ENCODE data around the gene TBC1D9B. TPM values are rescaled to one million over a fixed set of nuclear protein-coding genes. Genes with fewer than 3 reads are reported as not detected.
A peak's percentile ranks its signal among the peaks of the same experiment; 100 is the strongest.

TBC1D9B gene
- total and polyA plus RNA-seq, 9 of the 15 experiments (the other 6 are each of a cell fraction or from before 2014, with no cell fraction given): 2.9 to 59.1 (median 33.5) TPM

DNA sequence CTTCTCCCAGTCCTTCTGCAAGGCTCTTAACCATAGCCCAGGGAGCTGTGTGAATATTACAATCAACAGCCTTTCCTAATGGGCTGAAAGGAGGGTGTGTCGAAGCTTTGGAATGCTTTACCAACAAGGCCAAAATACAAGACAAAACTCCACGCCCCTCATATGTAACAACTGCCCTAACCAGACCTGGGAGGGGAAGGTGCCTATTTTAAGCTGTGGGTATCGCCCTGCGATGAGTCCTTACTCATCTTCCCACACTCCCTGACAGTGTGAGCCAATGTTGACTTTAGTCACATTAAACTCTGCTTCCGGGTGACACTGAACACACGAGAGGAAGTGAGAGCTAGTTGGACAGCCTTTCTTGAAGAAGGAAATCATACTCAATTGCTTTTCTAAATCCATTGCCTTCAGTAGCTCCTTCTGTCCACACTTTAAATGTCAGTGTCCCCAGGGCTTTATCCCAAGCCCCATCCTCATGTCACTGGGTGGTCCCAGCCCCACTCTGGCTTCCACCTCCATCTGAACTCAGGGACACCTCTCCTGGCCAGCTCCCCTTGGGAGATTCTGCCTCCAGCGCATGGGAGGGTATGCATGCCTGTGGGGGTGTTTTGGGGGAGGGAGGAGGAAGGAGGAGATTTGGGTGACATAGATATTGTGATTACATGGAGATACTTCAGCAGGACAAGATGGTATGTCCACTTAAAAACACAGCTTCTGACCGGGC, 6.5 kb upstream of the TBC1D9B start (continued):
- TF ChIP-seq ARID4B (CRISPR knock-in tag; IDR thresholded peaks at IDR 0.05) (no peak), NR2C1 (IDR thresholded peaks at IDR 0.05) (peak; percentile 87), NR2C1 (tag; IDR thresholded peaks at IDR 0.05) (peak; percentile 92), L3MBTL2 (IDR thresholded peaks at IDR 0.05) (peak; percentile 50; the same call in 1 of the 2 replicates), FOXK2 (conservative IDR thresholded peaks at IDR 0.05 in 1 of 2, IDR thresholded peaks at IDR 0.05 in 1 of 2; ENCODE audit: low read depth in 2 of 2) (0 out of 4 replicates have a peak, but pooled peaks of 1 of the 2 experiments have one; percentile 17), GABPA (tag; conservative IDR thresholded peaks at IDR 0.05; ENCODE audit: low read depth) (peak; percentile 73)
- TF ChIP-seq, protein P1, sequence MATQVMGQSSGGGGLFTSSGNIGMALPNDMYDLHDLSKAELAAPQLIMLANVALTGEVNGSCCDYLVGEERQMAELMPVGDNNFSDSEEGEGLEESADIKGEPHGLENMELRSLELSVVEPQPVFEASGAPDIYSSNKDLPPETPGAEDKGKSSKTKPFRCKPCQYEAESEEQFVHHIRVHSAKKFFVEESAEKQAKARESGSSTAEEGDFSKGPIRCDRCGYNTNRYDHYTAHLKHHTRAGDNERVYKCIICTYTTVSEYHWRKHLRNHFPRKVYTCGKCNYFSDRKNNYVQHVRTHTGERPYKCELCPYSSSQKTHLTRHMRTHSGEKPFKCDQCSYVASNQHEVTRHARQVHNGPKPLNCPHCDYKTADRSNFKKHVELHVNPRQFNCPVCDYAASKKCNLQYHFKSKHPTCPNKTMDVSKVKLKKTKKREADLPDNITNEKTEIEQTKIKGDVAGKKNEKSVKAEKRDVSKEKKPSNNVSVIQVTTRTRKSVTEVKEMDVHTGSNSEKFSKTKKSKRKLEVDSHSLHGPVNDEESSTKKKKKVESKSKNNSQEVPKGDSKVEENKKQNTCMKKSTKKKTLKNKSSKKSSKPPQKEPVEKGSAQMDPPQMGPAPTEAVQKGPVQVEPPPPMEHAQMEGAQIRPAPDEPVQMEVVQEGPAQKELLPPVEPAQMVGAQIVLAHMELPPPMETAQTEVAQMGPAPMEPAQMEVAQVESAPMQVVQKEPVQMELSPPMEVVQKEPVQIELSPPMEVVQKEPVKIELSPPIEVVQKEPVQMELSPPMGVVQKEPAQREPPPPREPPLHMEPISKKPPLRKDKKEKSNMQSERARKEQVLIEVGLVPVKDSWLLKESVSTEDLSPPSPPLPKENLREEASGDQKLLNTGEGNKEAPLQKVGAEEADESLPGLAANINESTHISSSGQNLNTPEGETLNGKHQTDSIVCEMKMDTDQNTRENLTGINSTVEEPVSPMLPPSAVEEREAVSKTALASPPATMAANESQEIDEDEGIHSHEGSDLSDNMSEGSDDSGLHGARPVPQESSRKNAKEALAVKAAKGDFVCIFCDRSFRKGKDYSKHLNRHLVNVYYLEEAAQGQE (IDR thresholded peaks at IDR 0.05; ENCODE audit: borderline replicate concordance): no peak
- TF ChIP-seq, protein P1 (CRISPR knock-in tag; IDR thresholded peaks at IDR 0.05; ENCODE audit: low read depth): no peak
- TF ChIP-seq, protein P2, sequence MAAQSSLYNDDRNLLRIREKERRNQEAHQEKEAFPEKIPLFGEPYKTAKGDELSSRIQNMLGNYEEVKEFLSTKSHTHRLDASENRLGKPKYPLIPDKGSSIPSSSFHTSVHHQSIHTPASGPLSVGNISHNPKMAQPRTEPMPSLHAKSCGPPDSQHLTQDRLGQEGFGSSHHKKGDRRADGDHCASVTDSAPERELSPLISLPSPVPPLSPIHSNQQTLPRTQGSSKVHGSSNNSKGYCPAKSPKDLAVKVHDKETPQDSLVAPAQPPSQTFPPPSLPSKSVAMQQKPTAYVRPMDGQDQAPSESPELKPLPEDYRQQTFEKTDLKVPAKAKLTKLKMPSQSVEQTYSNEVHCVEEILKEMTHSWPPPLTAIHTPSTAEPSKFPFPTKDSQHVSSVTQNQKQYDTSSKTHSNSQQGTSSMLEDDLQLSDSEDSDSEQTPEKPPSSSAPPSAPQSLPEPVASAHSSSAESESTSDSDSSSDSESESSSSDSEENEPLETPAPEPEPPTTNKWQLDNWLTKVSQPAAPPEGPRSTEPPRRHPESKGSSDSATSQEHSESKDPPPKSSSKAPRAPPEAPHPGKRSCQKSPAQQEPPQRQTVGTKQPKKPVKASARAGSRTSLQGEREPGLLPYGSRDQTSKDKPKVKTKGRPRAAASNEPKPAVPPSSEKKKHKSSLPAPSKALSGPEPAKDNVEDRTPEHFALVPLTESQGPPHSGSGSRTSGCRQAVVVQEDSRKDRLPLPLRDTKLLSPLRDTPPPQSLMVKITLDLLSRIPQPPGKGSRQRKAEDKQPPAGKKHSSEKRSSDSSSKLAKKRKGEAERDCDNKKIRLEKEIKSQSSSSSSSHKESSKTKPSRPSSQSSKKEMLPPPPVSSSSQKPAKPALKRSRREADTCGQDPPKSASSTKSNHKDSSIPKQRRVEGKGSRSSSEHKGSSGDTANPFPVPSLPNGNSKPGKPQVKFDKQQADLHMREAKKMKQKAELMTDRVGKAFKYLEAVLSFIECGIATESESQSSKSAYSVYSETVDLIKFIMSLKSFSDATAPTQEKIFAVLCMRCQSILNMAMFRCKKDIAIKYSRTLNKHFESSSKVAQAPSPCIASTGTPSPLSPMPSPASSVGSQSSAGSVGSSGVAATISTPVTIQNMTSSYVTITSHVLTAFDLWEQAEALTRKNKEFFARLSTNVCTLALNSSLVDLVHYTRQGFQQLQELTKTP (IDR thresholded peaks at IDR 0.05; ENCODE audit: low read depth in 1 of 2, partially characterized antibody in 2 of 2): peak in 1 of 2 experiments; percentile 45

Measured in K562 (cell line).